ENCODE measurements around the gene PEX7.
"Not testable (repeated sequence)": the region's sequence is repeated elsewhere in the genome, so short reads cannot be mapped to it uniquely, and the experiment has no call there.

GRCh38 chr6:136876469-136876868 is 54.1 kb downstream of the PEX7 start:
- TF ChIP-seq MYC (IDR thresholded peaks at IDR 0.05; ENCODE audit: insufficient read depth, insufficient read length, insufficient replicate concordance, low read length, severe bottlenecking); KAT2A (conservative IDR thresholded peaks at IDR 0.05; ENCODE audit: control insufficient read depth, low read depth, low read length); TBL1XR1 (IDR thresholded peaks at IDR 0.05; ENCODE audit: low read depth, low read length); GABPA (IDR thresholded peaks at IDR 0.05; ENCODE audit: low read depth); E2F4 (IDR thresholded peaks at IDR 0.05; ENCODE audit: low read depth, low read length); ATF2 (IDR thresholded peaks at IDR 0.05; ENCODE audit: low read length); PML (IDR thresholded peaks at IDR 0.05; ENCODE audit: low read length); NRF1 (conservative IDR thresholded peaks at IDR 0.05; ENCODE audit: low read depth, low read length); HCFC1 (IDR thresholded peaks at IDR 0.05; ENCODE audit: low read length); BHLHE40 (IDR thresholded peaks at IDR 0.05; ENCODE audit: borderline replicate concordance in 1 of 2, low read depth in 2 of 2, low read length in 1 of 2): not testable (repeated sequence)
- TF ChIP-seq, protein P1, sequence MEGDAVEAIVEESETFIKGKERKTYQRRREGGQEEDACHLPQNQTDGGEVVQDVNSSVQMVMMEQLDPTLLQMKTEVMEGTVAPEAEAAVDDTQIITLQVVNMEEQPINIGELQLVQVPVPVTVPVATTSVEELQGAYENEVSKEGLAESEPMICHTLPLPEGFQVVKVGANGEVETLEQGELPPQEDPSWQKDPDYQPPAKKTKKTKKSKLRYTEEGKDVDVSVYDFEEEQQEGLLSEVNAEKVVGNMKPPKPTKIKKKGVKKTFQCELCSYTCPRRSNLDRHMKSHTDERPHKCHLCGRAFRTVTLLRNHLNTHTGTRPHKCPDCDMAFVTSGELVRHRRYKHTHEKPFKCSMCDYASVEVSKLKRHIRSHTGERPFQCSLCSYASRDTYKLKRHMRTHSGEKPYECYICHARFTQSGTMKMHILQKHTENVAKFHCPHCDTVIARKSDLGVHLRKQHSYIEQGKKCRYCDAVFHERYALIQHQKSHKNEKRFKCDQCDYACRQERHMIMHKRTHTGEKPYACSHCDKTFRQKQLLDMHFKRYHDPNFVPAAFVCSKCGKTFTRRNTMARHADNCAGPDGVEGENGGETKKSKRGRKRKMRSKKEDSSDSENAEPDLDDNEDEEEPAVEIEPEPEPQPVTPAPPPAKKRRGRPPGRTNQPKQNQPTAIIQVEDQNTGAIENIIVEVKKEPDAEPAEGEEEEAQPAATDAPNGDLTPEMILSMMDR (IDR thresholded peaks at IDR 0.05 in 2 of 3, conservative IDR thresholded peaks at IDR 0.05 in 1 of 3; ENCODE audit: control insufficient read depth in 2 of 3, extremely low read depth in 1 of 3, insufficient read depth in 1 of 3, low read depth in 3 of 3, low read length in 3 of 3): not testable (repeated sequence)
- TF ChIP-seq, protein P2, sequence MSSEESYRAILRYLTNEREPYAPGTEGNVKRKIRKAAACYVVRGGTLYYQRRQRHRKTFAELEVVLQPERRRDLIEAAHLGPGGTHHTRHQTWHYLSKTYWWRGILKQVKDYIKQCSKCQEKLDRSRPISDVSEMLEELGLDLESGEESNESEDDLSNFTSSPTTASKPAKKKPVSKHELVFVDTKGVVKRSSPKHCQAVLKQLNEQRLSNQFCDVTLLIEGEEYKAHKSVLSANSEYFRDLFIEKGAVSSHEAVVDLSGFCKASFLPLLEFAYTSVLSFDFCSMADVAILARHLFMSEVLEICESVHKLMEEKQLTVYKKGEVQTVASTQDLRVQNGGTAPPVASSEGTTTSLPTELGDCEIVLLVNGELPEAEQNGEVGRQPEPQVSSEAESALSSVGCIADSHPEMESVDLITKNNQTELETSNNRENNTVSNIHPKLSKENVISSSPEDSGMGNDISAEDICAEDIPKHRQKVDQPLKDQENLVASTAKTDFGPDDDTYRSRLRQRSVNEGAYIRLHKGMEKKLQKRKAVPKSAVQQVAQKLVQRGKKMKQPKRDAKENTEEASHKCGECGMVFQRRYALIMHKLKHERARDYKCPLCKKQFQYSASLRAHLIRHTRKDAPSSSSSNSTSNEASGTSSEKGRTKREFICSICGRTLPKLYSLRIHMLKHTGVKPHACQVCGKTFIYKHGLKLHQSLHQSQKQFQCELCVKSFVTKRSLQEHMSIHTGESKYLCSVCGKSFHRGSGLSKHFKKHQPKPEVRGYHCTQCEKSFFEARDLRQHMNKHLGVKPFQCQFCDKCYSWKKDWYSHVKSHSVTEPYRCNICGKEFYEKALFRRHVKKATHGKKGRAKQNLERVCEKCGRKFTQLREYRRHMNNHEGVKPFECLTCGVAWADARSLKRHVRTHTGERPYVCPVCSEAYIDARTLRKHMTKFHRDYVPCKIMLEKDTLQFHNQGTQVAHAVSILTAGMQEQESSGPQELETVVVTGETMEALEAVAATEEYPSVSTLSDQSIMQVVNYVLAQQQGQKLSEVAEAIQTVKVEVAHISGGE (CRISPR knock-in tag; IDR thresholded peaks at IDR 0.05): not testable (repeated sequence)
- TF ChIP-seq, protein P3, sequence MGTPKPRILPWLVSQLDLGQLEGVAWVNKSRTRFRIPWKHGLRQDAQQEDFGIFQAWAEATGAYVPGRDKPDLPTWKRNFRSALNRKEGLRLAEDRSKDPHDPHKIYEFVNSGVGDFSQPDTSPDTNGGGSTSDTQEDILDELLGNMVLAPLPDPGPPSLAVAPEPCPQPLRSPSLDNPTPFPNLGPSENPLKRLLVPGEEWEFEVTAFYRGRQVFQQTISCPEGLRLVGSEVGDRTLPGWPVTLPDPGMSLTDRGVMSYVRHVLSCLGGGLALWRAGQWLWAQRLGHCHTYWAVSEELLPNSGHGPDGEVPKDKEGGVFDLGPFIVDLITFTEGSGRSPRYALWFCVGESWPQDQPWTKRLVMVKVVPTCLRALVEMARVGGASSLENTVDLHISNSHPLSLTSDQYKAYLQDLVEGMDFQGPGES (IDR thresholded peaks at IDR 0.05): not testable (repeated sequence)
- TF ChIP-seq, protein P4, sequence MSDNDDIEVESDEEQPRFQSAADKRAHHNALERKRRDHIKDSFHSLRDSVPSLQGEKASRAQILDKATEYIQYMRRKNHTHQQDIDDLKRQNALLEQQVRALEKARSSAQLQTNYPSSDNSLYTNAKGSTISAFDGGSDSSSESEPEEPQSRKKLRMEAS (IDR thresholded peaks at IDR 0.05; ENCODE audit: low read depth, low read length): not testable (repeated sequence)
